H9 (cell line): Measurements from ENCODE around the gene LOC128125822.

ENCODE experiments used
- DNase-seq: peaks from one replicate; pipeline ENCODE4 v3.0.0-alpha.2; 2017
- H2AFZ ChIP-seq: one replicate; pipeline ENCODE4 v1.6.1; 2013; ENCODE audit warnings: mild to moderate bottlenecking, low read length, control low read depth, moderate library complexity
- H2AK5ac ChIP-seq: 2 replicates; pipeline ENCODE4 v1.6.1; 2013; ENCODE audit warnings: low read length, control low read depth, mixed read lengths; ENCODE audit not compliant: insufficient read length
- H2BK120ac ChIP-seq: one replicate; pipeline ENCODE4 v1.6.1; 2013; ENCODE audit warnings: low read depth, mild to moderate bottlenecking, low read length, control low read depth, inconsistent platforms; ENCODE audit not compliant: poor library complexity, severe bottlenecking
- H2BK12ac ChIP-seq: 2 replicates; pipeline ENCODE4 v1.6.1; 2013; ENCODE audit warnings: low read length, control low read depth, mixed read lengths, low read depth; ENCODE audit not compliant: insufficient read length
- H2BK15ac ChIP-seq: 2 replicates; pipeline ENCODE4 v1.6.1; 2013; ENCODE audit warnings: low read depth, low read length, control low read depth
- H2BK20ac ChIP-seq: one replicate; pipeline ENCODE4 v1.6.1; 2013; ENCODE audit warnings: low read depth, mild to moderate bottlenecking, low read length, control low read depth, inconsistent platforms; ENCODE audit not compliant: poor library complexity, severe bottlenecking
- H2BK5ac ChIP-seq: 2 replicates; pipeline ENCODE4 v1.6.1; 2013; ENCODE audit warnings: low read length, control low read depth, mixed read lengths; ENCODE audit not compliant: insufficient read length
- H3K14ac ChIP-seq: 2 replicates; pipeline ENCODE4 v1.6.1; 2013; ENCODE audit warnings: low read length, control low read depth; ENCODE audit not compliant: insufficient read depth
- H3K18ac ChIP-seq: 2 replicates; pipeline ENCODE4 v1.6.1; 2013; ENCODE audit warnings: low read depth, mild to moderate bottlenecking, mixed read lengths, low read length, control low read depth; ENCODE audit not compliant: insufficient read length
- H3K23ac ChIP-seq: 2 replicates; pipeline ENCODE4 v1.6.1; 2013; ENCODE audit warnings: low read length, control low read depth, mixed read lengths, low read depth; ENCODE audit not compliant: insufficient read length
- H3K23me2 ChIP-seq: 2 replicates; pipeline ENCODE4 v1.6.1; 2013; ENCODE audit warnings: low read depth, mild to moderate bottlenecking, mixed read lengths, low read length, control low read depth; ENCODE audit not compliant: insufficient read length, poor library complexity, severe bottlenecking
- H3K27ac ChIP-seq: 2 replicates; pipeline ENCODE4 v1.5.1; 2013; ENCODE audit warnings: low read length, control low read depth, mixed read lengths, low read depth; ENCODE audit not compliant: insufficient read length
- H3K27me3 ChIP-seq: 2 replicates; pipeline ENCODE4 v1.6.1; 2013; ENCODE audit warnings: low read length, control low read depth, inconsistent platforms; ENCODE audit not compliant: insufficient read depth
- H3K4ac ChIP-seq: 2 replicates; pipeline ENCODE4 v1.6.1; 2013; ENCODE audit warnings: low read depth, mild to moderate bottlenecking, control low read depth, inconsistent platforms, low read length, moderate library complexity
- H3K4me1 ChIP-seq: 2 replicates; pipeline ENCODE4 v1.6.1; 2013; ENCODE audit warnings: low read length, control low read depth, inconsistent platforms; ENCODE audit not compliant: insufficient read depth
- H3K4me2 ChIP-seq: 2 replicates; pipeline ENCODE4 v1.6.1; 2013; ENCODE audit warnings: low read length, control low read depth, mixed read lengths; ENCODE audit not compliant: insufficient read length, insufficient read depth
- H3K56ac ChIP-seq: 2 replicates; pipeline ENCODE4 v1.6.1; 2013; ENCODE audit warnings: low read depth, mild to moderate bottlenecking, mixed read lengths, low read length, control low read depth; ENCODE audit not compliant: insufficient read length
- H3K79me1 ChIP-seq: 2 replicates; pipeline ENCODE4 v1.6.1; 2013; ENCODE audit warnings: low read depth, mild to moderate bottlenecking, moderate library complexity, low read length, control low read depth, inconsistent platforms; ENCODE audit not compliant: insufficient read depth, poor library complexity, severe bottlenecking
- H3K79me2 ChIP-seq: 2 replicates; pipeline ENCODE4 v1.6.1; 2013; ENCODE audit warnings: low read length, control low read depth, inconsistent platforms; ENCODE audit not compliant: insufficient read depth
- H3K9ac ChIP-seq: 2 replicates; pipeline ENCODE4 v1.6.1; 2013; ENCODE audit warnings: low read length, control low read depth, mixed read lengths; ENCODE audit not compliant: insufficient read length; ENCODE audit errors: extremely low read depth
- H3K9me3 ChIP-seq: one replicate; pipeline ENCODE4 v1.6.1; 2013; ENCODE audit warnings: low read depth, low read length, inconsistent platforms; ENCODE audit not compliant: control insufficient read depth
- H3T11ph ChIP-seq: one replicate; pipeline ENCODE4 v1.6.1; 2013; ENCODE audit warnings: mild to moderate bottlenecking, low read length, control low read depth, inconsistent platforms
- H4K20me1 ChIP-seq: one replicate; pipeline ENCODE4 v1.6.1; 2013; ENCODE audit not compliant: control insufficient read depth, insufficient read length, insufficient read depth
- H4K5ac ChIP-seq: 2 replicates; pipeline ENCODE4 v1.6.1; 2013; ENCODE audit warnings: low read depth, mild to moderate bottlenecking, mixed read lengths, low read length, control low read depth; ENCODE audit not compliant: insufficient read length
- H4K8ac ChIP-seq: replicated peaks from 2 replicates; pipeline ENCODE4 v1.6.1; 2013; ENCODE audit warnings: low read length, control low read depth, mixed read lengths, low read depth; ENCODE audit not compliant: insufficient read length
- H4K91ac ChIP-seq: 2 replicates; pipeline ENCODE4 v1.6.1; 2013; ENCODE audit warnings: low read depth, mild to moderate bottlenecking, moderate library complexity, mixed read lengths, low read length, control low read depth; ENCODE audit not compliant: insufficient read length
- H3K27ac Mint-ChIP-seq, 3 experiments: 2 replicates in 2 of 3; 3 replicates in 1 of 3; pipeline ENCODE4 v1.8.0; 2020 to 2021; ENCODE audit warnings: mixed read lengths in 3 of 3, mild to moderate bottlenecking in 1 of 3, moderate library complexity in 1 of 3
- H3K27me3 Mint-ChIP-seq: 2 replicates; pipeline ENCODE4 v1.8.0; 2021; ENCODE audit warnings: low read depth, mild to moderate bottlenecking, moderate library complexity, mixed read lengths
- H3K36me3 Mint-ChIP-seq, 3 experiments: 2 replicates in 2 of 3; 3 replicates in 1 of 3; pipeline ENCODE4 v1.8.0; 2020 to 2021; ENCODE audit warnings: low read depth in 3 of 3, mixed read lengths in 3 of 3; ENCODE audit not compliant: insufficient read depth in 1 of 3
- H3K4me1 Mint-ChIP-seq, 2 experiments: 2 replicates each; pipeline ENCODE4 v1.8.0; 2020; ENCODE audit warnings: mixed read lengths in 2 of 2
- H3K4me3 Mint-ChIP-seq, 2 experiments: 2 replicates in 1 of 2; 3 replicates in 1 of 2; pipeline ENCODE4 v1.8.0; 2020 to 2021; ENCODE audit warnings: mild to moderate bottlenecking in 2 of 2, mixed read lengths in 2 of 2, moderate library complexity in 1 of 2
- H3K9me3 Mint-ChIP-seq, 2 experiments: 2 replicates in 1 of 2; 3 replicates in 1 of 2; pipeline ENCODE4 v1.8.0; 2020; ENCODE audit warnings: mild to moderate bottlenecking in 2 of 2, mixed read lengths in 2 of 2, moderate library complexity in 1 of 2
- WGBS: extraction: QIAGEN DNeasy Blood & Tissue Kit; methylation state at CpG from one replicate; pipeline ENCODE4 v1.1.7; 2013; ENCODE audit warnings: missing lambda C conversion rate, low lambda C conversion rate, mixed read lengths; ENCODE audit not compliant: insufficient read length; ENCODE audit errors: extremely low coverage; 5-methylcytosine and 5-hydroxymethylcytosine counted together
- TF ChIP-seq, protein P1 (sequence below): fragments of 200-600 bp; sonication (generic); conservative IDR thresholded peaks from 3 replicates; pipeline ENCODE4 v1.8.0; 2021; ENCODE audit warnings: antibody characterized with exemption, mild to moderate bottlenecking

LOC128125822 gene

DNA sequence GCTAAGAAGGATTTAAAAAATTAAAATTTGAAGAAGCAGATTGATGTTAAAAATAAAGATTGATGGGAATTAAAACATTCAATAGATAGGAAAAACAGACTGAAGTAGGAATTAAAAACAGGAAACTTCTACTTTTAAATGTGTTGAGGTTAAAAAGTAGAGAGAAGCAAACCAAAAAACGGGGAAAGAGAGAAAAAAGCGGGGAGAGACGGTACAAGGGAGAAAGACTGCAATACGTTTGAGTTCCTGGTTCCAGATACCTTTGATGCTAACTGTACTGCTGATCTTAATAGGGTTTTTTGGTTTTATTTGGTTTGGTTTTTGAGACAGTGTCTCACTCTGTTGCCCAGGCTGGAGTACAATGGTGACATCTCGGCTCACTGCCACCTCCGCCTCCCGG lies 27.0 kb downstream of the LOC128125822 start:
- Mint-ChIP-seq H3K27me3 (no peaks in the 10 kb centered on the region), H3K36me3 (no peaks in the 10 kb centered on the region), H3K9me3 (no peaks in the 10 kb centered on the region), H3K4me1 (peaks cover 2 to 13% of the 10 kb centered on the region in 2 experiments; a peak in 3 of 4 replicates), H3K27ac (no peak overlapping the region; a peak in 1 of 7 replicates), H3K4me3 (peak overlapping the region; percentile 80 to 87; a peak in 3 of 5 replicates)
- Histone ChIP-seq H3K9ac (no peak overlapping the region), H2BK5ac (no peak overlapping the region), H2BK20ac (no peak overlapping the region), H2BK12ac (no peak overlapping the region), H2BK120ac (no peak overlapping the region), H2BK15ac (no peak overlapping the region), H3K4me2 (no peak overlapping the region), H4K8ac (no peak overlapping the region), H3K4me1 (no peaks in the 10 kb centered on the region), H3K18ac (no peak overlapping the region), H4K5ac (no peak overlapping the region), H2AK5ac (no peak overlapping the region), H3K23me2 (peaks cover 6% of the 10 kb centered on the region), H4K91ac (no peak overlapping the region), H3K23ac (no peak overlapping the region), H3K56ac (no peak overlapping the region), H3T11ph (no peak overlapping the region), H3K79me1 (no peaks in the 10 kb centered on the region), H4K20me1 (no peaks in the 10 kb centered on the region), H3K79me2 (no peaks in the 10 kb centered on the region), H3K14ac (no peak overlapping the region), H3K27ac (no peak overlapping the region), H3K9me3 (no peaks in the 10 kb centered on the region), H3K4ac (no peak overlapping the region), H2AFZ (no peak overlapping the region), H3K27me3 (no peaks in the 10 kb centered on the region)
- no peak for DNase-seq
- no CpG with 5 or more reads among the region's 7 CpGs for WGBS
- TF ChIP-seq, protein P1, sequence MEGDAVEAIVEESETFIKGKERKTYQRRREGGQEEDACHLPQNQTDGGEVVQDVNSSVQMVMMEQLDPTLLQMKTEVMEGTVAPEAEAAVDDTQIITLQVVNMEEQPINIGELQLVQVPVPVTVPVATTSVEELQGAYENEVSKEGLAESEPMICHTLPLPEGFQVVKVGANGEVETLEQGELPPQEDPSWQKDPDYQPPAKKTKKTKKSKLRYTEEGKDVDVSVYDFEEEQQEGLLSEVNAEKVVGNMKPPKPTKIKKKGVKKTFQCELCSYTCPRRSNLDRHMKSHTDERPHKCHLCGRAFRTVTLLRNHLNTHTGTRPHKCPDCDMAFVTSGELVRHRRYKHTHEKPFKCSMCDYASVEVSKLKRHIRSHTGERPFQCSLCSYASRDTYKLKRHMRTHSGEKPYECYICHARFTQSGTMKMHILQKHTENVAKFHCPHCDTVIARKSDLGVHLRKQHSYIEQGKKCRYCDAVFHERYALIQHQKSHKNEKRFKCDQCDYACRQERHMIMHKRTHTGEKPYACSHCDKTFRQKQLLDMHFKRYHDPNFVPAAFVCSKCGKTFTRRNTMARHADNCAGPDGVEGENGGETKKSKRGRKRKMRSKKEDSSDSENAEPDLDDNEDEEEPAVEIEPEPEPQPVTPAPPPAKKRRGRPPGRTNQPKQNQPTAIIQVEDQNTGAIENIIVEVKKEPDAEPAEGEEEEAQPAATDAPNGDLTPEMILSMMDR = no peak
